ENCODE results near the gene ANKS1B.
"Not testable (repeated sequence)": the region's sequence is repeated elsewhere in the genome, so short reads cannot be mapped to it uniquely, and the experiment has no call there.

Gene ANKS1B

GRCh38 chr12:99984271-99985128 lies at the start of gene ANKS1B:
Gene ANKS1B (minus strand): TSS chr12:99984936. CDS start chr12:99984237, 699 bp downstream.
- peak; percentile 13 to 81 for DNase-seq

DNA sequence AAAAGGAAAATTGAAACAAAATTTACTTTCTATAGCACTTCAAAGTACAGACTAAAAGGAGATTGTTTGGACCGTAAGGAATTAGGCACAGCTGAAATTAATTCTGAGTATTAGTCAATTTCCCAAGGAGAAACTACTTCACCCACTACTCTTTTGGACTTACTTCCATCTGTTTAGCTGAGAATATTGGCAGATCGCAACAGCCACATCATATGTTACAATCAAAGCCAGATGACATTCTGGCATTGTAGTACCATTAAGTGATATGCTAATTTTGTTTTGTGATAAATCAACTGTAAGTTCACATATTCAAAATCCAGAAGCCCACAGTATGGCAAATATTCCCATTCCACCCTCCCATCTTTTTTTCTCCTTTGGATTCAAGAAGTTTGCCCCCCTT lies 47.1 kb upstream of the ANKS1B start:
- no peak for DNase-seq

GRCh38 chr12:100027671-100028070 lies 42.9 kb upstream of the ANKS1B start:
- no peak for DNase-seq

DNA sequence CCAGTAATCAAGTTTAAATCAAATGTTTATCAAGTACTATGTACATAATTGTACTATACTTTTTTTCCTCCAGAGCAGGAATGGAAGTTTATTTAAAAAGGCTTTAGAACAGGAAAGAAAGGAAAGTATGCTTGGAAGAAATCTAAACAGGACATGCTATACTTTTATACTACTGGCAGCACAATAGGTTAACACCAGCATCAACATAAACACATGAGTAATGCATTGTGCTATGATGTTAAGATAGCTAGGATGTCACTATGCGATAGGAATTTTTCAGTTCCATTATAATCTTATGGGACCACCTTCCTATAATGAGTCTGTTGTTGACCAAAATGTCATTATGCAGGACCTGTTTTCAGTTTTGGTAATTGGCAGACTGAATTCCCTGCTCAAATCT lies 41.5 kb upstream of the ANKS1B start:
- DNase-seq: no peak

GRCh38 chr12:100024974-100025555 lies 40.3 kb upstream of the ANKS1B start:
- no peak for DNase-seq

- no peak for DNase-seq
These were observed 35.6 kb upstream of the ANKS1B start for GRCh38 chr12:100020370-100020769.

GRCh38 chr12:100017056-100017455 lies 32.3 kb upstream of the ANKS1B start:
- no peak for DNase-seq

GRCh38 chr12:100016304-100016703 lies 31.6 kb upstream of the ANKS1B start:
- DNase-seq: not testable (repeated sequence)

- not testable (repeated sequence) for DNase-seq
These were observed 21.1 kb upstream of the ANKS1B start for GRCh38 chr12:100005846-100006245.

DNA sequence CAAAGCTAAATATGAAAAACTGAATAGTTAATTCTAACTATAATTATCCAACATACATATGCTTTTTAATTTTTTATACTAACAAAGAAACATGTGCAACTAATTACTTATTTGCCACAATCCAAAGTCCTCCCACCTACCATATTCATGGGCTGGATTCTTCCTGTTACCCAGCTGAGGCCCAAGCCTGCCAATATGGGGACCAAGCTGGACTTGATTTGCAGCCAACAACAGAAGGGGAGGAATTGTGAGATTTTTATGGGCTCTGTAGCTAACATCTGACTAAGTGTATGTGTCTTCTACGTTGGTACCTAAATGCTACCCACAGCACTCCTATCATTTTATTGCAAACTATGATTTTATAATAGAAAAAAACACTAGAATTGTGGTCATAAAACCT lies 13.1 kb upstream of the ANKS1B start:
- DNase-seq: no peak

DNA sequence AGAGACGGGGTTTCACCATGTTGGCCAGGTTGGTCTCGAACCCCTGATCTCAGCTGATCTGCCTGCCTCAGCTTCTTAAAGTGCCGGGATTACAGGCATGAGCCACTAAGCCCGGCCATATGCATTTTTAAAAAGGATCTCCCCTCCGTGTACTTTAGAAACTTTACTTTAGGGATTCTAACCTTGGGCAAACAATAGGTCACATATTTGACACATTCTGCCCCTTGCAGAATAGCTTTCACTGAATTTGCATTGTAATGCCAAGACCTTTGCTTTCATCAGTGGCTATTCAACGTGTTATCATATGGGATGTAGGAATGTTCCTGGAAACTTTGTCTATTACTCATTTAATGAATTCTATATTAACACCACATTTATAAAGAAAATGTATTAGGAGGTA lies 11.4 kb upstream of the ANKS1B start:
- DNase-seq: no peak

- no peak for DNase-seq
These were observed 895 bp upstream of the ANKS1B start for GRCh38 chr12:99985631-99986030.

- peak in 1 of 2 experiments; percentile 27 for DNase-seq
These were observed 414 bp upstream of the ANKS1B start for GRCh38 chr12:99985129-99985570.

GRCh38 chr12:99983456-99984258 lies 1.1 kb downstream of the ANKS1B start:
- DNase-seq: no peak

- DNase-seq: no peak
These were observed 3.0 kb downstream of the ANKS1B start for GRCh38 chr12:99981639-99982190.

DNA sequence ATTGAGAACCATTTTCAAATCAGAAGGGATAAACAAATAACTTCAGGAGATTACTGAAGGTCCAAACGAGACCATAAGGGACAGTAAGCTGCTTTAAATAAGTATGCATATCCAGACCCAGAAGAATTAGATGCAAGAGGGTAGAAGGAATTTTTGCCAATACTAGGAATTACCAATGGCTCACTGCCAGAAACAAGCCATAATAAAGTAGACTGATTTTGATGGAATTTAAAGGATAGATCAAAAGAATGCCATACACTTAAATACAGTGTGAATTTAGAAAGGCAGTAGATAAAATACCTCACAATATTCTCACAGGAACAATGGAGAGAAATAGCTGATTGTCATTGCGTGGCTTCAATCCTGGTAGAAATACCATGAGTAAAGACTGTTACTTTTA lies 5.3 kb downstream of the ANKS1B start:
- DNase-seq: no peak

- no peak for DNase-seq
These were observed 6.6 kb downstream of the ANKS1B start for GRCh38 chr12:99978152-99978551.

DNA sequence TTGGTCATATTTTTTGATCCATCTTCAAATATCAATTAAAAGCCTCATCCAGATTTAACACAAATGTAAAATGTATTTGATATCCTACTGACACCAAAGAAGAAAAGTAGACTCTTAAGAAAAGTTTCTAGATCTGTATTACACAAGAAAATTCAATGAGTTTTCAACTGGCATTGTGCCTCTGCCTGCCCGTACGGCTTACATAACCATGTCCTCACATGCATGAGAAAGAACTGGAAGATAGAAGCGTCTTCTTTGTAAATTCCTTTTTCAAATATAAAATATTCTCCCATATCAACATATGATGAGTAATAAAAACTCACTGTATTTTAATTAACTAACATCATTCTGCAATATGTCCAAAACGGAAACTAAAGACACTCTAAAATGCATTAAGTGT lies 7.2 kb downstream of the ANKS1B start:
- DNase-seq: no peak

DNA sequence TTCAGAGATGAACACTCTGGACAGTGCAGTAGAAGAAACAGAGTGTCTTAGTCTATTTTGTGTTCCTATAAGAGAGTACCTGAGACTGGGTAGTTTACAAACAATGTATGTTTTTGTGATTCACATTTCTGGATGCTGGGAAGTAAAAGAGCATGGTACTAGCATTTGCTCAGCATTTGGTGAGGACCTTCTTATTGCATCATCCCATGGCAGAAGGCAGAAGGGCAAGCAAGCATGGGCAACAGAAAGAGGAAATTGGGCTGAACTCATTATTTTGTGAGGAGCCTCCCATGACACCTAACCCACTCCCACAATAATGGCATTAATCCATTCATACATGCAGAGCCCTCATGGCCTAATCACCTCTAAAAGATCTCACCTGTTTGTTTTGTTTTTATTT lies 8.0 kb downstream of the ANKS1B start:
- DNase-seq: no peak

DNA sequence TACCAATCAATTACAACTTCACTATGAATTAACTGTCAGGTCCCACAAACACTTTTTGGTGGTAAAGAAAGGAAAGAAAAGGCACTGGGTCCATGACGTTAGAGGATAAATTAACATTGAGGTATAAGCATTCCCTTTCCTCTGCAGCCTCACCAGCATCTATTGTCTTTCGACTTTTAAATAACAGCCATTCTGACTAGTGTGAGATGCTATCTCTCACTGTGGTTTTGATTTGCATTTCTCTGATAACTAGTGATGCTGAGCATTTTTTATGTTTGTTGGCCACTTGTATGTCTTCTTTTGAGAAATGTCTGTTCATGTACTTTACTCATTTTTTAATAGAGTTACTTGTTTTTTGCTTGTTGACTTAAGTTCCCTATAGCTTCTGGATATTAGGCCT lies 9.4 kb downstream of the ANKS1B start:
- no peak for DNase-seq

GRCh38 chr12:99974146-99974545 lies 10.6 kb downstream of the ANKS1B start:
- no peak for DNase-seq

- DNase-seq: no peak
These were observed 18.3 kb downstream of the ANKS1B start for GRCh38 chr12:99966429-99966828.

- no peak for DNase-seq
These were observed 24.4 kb downstream of the ANKS1B start for GRCh38 chr12:99960311-99960710.
